ENCODE data around the gene COL16A1.
"Not testable (repeated sequence)": the region's sequence is repeated elsewhere in the genome, so short reads cannot be mapped to it uniquely, and the experiment has no call there.

COL16A1 gene

DNA sequence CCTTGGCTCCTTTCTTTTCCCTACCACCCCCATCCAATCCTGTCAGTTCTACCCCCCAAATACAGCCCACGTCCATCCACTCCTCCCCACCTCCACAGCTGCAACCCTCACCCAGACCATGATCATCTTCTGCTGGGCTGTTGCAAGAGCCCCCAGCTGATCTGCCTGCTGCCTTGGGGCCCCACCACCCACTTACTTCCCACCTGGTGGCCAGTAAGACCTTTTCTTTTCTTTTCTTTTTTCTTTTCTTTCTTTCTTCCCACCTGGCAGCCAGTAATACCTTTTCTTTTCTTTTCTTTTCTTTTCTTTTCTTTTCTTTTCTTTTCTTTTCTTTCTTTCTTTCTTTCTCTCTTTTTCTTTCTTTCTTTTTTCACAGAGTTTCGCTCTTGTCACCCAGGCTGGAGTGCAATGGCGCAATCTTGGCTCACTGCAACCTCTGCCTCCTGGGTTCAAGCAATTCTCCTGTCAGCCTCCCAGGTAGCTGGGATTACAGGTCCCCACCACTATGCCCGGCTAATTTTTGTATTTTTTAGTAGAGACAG lies 3.3 kb upstream of the COL16A1 start:
- not testable (repeated sequence) for DNase-seq

DNA sequence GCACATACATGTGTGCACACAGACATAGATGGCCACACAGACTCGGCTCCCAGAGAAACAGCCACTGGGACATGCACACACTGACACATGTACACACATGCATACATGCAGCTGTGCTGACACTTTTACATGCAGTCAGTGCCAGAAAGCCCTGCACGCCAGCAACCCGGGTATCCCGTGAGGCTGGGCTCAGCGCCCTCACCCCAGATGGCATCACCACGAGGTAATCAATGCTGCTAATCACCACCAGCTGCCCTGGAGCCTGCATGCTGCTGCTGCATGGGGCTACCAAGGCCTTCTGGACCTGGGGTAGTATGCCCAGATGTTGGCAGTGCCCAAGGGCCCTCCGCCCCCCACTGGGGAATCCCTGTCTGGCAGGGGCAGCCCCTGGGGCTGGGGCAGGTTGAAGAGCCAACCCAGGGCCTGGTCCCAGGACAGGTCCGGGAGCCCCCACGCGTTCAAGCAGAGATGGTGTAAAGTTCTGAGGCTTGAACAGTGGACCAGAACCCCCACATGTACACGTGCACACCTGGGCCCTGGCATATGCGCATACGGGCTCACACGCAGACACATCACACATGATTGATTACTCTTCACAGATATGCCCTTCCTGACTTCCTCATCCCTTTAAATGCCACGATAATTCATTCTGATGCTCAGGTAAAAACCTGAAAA lies 2.7 kb upstream of the COL16A1 start:
- no peak for DNase-seq

DNA sequence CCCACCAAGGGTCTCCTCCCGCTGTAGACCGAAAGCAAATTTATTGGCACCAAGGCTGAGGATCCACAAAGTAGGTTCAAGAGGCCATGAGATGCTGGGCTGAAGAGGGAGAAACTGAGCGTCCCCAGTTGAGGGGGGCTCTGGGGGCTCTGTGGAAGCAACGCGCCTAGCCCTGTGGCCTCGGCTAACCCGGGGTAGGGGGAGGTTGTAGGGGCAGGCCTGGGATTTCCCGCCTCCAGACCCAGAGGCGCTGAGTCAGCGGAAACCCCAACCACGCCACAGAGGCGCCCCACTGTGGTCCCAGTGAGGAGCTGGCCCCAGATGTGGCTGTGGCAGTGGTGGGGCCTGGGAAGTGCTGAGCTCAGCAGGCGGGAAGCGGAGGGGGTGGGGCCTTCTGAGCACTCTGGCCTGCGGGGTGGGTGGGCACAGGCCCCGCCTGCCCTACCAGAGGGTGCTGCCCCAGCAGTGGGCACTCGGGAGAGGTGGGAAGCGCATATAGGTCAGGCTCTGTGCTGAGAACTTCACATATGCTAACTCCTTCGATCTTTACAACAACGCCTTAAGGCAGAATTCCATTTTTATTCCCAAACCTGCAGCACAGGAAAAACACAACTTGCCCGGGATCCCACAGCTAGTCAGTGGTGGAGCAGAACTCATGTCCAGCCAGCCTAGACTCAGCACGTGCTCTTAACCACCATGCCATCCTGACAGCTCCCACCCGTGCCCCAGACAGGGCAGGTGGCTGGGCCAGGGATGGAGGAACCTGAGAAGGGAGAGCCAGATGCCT lies 1.5 kb upstream of the COL16A1 start:
- DNase-seq = peak in 37 of 51 donors; percentile 6 to 77 (median 45)

DNA sequence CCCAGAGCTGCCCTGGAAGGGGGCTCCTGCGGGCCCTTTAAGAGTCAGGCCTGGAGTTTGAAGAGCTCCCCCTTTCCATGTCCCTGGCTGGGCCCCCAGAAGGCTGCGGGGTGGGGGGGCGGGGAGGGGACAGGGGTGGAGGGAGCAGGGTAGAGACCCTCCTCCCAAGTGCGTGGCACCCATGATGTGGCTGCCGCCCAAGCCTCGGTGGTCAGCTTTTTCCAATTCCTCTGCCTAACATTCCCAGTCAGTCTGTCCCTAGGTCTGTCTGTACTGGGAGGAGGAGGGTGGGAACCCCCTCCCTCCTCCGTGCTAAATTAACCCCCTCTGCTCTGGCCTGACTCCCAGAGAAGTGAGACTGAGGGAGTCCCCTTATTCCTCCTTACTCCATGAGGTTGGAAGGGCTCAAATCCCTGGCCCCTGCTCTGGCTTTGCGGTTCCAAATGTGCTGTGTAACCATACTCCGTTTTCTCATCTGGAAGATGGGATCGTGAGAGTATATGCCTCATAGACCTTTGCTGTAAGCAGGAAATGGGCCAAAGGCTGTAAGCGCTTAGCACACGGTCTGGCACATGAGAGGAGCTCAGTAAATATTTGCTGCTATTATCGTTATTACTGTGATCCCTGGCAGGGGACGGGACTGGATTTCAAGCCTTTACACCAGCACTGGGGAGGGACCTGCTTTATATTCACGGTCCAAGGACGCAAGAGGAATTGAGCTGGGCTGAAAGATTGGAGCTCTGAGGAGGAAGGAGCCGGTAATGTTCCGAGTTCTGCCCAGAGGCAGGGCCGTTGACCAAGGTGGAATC lies 658 bp upstream of the COL16A1 start:
- DNase-seq = peak in 6 of 51 donors; percentile 18 to 74 (median 54)

DNA sequence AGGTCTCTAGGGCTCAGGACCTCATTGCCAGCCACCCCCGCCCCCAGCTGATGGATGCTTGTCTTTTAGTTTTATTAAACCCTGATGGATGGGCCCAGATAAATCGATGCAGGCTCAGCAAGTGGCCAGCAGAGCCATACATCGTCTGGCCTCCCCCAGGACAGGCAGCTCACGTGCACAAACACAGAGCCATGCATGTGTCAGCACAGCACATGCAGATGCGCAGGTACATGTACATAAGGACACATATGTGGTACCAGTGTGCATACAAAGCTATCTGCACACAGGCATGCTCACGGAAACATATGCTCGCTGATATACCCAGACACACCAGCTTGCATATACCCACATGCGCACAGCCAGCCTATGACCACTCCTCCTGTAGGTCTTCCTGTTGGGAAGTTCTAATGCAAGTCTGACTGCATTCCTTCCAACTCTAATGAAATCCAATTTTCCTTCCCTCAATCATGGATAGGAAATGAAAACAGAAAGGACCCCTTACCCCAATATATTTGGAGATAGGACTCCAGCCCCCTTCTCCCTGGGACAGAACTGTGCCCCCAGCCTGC lies 897 bp downstream of the COL16A1 start:
- DNase-seq = no peak

DNA sequence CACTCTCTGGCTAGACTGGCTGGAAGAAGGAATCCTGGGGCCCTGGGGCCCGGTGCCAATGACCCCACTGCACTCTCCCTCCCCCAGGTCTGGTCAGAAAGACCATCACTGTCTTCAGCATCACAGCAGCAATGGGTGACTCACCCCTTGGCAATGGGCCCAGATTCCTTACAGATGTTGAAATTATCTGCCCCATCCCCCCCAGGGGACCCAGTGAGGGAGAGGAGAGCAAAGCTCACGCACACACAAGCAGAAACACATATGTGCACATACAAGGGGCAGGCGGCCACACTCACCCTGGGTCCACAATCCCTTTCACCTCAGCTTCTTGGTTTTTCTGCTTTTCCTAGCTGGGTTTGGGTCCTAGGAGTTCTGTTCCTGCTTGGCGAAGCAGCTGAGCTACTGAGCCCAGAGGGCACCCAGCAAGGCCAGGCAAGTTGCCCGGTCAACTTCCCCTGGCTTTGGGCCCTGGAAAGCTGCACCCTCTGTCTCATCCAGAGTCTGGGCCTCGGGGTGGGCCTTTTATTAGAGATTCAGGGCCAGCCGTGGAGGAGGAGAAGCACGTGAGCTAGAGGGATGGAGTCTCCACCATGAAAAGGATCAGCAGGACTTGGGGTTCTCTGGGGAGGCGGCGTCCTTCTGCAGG lies 2.6 kb downstream of the COL16A1 start:
- peak; percentile 51 to 97 (median 83) for DNase-seq

DNA sequence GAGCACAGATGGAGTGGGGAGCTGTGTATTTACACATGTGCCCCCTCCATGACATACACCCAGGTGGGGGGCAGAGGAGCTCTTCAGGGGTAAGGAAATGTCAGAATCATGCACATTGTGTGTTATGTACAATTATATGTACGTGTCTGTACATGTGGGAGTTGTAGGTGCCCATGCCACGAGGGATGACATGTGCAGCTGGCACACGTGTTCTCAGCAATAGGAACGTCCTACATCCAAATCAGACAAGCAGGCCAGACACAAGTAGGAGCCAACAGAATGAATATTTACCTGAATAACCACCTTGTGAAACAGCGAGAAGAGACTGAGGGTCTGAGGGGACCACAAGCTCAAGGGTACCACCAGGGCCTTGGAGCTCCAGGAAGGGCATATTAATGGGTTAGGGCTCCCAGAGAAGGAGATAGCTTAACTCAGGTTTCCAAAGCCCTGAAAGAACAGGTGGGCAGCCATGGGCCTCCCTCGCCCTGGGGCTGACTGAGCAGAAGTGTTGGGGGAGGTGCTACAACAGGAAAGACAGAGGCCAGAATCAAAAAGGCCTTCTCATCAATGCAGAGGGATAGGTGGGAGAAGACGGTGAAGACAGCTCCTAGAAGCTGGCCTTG lies 3.2 kb downstream of the COL16A1 start:
- peak in 1 of 51 donors; percentile 50 for DNase-seq

DNA sequence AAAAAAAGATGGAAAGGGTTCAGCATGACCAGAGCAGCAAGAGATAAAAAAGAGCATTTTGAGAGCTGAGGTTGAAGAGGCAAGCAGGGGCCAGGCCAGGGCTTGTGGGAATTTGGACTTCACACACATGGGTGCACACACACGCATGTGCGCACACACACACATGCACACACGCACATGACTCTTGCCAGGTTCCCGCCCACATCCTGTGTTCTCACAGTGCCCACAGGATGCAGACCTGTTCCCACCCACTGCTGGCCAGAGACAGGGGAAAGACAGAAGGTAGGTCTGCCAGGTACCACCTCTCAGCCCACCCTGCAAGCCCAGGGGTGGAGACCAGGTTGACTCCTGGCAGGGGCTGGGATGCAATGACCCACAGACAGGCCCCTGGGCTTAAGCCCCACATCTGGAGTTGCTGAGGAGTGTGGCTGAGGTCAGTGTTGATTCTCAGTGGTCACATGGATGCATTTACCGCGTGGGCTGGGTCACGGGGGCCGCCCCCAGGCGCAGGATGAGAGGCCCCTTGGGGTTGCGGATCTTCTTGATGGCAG lies 4.4 kb downstream of the COL16A1 start:
- no peak for DNase-seq

DNA sequence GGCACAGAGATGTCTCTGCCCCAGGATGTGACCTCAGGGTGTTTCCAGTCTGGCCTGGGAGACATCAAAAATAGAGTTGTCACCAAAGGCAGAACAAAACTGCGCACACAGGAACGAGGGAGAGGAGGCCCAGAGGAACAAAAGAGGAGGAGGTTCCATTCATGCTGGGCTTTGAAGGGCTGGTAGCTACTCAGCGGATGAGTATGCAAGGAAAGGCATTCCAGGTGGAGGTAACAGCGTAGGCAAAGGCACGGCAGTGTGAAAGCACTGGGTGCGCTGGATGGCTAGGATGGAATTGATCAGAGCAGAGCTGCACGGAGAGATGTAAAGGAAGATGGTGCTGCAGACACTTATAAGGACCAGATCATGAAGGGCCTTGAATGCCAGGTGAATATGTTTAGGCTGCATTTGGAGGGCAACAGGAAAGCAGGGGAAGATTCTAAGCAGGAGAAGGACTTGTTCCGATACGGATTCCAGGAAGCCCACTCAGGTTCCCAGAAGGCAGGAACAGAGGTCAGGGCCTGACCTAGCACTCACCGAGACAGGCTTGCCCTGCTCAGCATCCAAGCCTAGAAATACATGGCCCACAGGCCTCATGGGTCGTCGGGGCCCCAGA lies 6.3 kb downstream of the COL16A1 start:
- DNase-seq = no peak

DNA sequence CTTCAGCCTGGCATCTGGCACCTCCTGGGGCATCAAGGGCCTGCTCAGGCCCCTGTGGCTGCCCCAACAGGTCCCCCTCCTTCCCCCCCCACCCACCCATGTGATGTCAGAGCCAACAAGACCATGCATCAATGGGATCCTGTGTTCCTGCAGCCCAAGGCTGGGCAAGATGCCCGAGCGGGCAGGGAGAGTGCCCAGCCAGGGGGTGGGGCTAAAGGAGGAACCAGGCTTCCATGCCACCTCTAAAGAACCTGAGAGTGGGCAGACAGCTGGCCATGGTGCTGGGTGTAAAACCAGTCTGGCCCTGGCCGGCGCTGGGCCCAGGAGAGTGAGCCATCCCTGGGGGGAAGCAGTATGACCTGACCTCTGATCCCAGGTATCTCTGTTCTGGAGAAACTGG lies 7.6 kb downstream of the COL16A1 start:
- DNase-seq = peak; percentile 17 to 96 (median 84)

DNA sequence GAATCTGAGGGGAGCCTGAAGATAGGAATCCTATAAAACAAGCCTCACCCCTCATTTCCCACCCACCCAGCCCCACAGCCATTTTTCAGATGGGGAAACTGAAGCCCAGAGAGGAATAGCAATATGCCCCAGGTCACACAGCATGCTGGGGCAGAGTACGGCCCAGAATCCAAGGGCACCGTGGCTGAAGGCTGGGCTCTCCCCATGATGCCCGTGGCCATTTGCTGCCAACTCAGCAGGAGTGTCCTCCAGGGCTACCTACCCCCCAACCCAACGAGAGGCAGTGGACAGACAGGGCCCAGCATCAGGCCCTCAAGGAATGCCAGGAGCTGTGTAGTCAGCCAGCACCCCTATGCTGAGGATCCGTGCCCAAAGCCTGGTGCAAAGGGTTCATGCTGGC lies 8.5 kb downstream of the COL16A1 start:
- DNase-seq = peak in 1 of 51 donors; percentile 27

DNA sequence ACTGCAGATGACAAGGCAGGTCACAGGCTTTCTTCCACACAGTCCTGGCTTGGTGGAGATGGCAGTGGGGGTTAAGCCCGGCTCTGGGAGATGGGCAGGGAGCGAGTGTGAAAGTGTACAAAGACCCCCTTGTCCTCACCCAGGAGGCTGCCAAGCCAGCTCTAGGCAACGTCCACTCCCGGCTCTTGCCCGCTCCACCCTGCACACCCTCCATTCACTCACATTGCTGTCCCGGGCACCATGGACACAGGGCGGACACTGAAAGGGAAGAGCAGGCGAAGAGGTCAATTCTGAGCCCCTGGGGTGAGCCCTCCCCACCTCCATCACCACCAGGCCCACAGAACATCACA lies 8.9 kb downstream of the COL16A1 start:
- DNase-seq = peak; percentile 17 to 94 (median 79)

DNA sequence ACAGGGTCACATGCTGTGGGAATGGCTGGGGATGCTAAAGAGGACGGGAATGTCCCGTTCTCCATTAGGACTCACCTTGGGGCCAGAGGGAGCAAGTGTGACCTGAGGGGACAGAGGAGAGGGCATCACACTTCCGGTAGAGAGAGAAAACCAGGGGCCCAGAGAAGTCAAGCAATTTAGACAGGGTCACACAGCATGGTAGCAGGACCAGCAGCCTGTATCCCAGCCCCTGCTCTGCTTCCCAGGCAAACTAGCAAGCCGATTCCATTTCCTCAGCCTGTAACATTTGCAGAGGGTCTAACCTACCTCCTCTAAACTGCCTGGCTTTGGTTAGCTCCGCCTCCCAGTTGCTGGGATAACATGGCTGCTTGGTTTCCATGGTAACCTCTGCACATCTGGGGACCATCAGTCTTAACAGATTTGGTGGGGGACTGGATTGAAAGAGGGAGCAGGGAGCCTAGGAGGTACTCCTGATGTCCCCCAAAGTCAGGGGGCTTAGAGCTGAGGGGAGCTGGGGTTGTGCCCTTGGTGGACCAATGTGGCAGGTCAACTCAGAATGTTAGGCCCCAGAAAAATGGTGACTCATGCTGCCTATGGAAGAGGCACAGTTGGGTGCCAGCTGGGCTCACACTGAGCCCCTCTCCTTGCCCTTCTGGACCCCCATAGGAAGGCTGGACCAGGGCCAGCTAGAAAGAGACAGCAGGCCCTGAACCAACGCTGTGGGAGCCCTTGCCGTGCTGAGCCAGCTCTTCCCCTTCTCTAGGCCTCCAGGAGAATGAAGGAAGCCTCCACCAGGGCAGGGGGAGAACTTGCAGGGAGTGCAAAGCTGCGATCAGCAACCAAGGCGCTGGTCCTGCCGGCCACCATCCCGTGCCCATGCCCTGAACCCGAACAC lies 9.5 kb downstream of the COL16A1 start:
- DNase-seq = peak in 1 of 51 donors; percentile 48

DNA sequence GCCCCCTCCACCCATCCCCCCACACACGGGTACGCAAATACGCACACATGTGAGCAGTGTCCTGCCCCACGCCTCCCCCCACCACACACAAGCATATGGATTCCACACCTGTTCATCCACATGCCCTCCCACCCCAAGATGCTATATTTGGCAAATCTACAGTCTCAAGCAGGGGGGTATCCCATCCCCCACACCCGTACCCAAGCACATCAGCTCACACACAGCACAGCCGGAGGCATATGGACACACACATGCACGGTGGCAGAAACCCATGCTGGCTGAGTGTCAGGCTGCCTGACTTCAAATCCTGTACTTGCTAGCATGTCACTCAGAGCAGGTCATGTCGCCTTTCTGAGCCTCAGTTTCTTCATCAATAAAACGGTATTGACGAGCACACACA lies 10.6 kb downstream of the COL16A1 start:
- no peak for DNase-seq

DNA sequence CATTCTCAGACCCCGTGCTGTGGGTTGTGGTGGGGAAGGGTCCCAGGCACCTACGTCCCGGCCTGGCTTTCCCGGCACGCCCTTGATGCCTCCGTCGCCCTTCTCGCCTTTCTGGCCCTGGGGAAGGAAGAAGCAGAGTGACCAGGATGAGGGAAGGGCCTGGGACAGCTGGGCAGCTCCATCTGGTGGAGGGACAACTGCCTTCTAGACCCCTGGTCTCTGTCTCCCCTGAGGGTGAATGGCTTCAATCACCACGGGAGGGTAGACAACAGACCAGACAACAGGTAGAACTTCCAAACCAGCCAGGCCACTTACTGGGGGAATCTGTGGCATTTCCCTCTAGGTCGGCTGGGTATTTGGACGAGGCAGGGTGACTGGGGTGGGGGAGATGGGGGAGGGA lies 11.9 kb downstream of the COL16A1 start:
- no peak for DNase-seq

DNA sequence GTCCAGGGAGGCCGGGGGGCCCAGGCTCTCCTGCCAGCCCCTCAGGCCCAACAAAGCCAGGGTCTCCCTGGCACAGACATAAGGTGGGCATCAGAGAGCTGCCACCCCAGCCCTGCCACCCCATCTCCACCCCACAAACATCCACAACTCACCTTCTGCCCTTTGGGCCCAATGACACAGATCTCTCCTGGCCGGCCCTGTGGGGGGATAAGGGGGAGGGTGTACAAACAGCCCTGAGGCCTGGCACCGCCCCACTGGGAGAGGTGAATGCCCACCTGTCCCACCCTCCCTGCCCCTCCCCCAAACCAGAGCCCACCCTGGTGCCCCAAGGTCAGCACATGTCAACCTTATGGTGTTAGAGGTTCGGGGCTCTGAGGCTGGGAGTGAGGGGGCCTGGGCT lies 12.4 kb downstream of the COL16A1 start:
- no peak for DNase-seq

DNA sequence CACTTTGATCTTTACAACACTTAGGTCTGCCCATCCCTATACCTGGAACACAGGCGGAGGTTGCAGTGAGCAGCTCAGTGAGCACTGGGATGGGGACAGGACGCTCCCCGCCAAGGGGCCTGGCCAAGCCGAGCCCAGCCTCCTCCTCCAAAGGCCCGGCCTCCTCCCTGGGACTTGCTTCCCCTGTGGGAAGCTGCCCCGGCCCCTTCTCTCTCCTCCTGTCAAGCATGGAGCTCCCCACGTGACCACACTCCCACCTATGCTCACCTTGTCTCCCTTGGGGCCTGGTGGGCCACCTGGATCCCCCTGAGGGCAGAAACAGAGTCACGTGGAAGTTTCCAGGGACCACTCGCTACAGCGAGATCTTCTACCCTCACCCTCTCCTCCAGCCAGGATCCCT lies 12.9 kb downstream of the COL16A1 start:
- no peak for DNase-seq

DNA sequence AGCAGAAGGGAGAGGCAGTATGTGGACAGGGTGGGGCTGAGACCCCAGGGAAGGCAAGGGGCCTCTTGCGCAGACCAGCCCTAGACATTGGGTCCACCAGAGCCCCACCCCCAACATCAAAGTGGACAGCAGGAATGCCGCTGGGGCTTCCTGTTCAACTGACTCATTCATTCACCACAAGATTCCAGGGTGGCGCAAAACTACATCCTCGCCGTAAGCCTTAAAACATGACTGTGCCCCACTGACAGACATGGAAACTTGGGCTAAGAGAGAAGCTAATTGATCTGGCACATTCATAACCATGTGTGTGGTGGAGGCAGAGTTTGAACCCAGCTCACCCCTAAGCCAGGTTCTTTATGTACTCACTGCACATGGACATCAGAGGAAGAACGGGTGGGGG lies 14.0 kb downstream of the COL16A1 start:
- no peak for DNase-seq

DNA sequence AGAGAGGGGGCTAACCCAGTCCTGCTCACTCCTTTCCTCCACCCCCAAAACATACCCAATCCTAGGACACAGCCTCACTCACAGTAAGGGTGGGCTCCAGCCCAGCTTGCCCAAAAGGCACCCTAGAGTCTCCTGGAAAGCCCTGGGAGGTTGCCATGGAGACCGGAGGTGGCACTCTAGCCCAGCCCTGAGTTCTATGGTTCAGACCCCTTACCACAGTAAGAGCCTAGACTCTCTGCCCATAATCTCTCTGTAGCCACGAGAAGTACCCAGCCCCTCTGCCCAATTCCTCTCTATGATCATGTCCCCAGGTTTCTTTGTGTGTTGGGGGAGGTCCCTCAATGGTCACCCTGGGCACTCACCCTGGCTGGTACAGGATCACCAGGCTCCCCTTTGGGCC lies 14.4 kb downstream of the COL16A1 start:
- no peak for DNase-seq
